RPMI8226 (cell line): ENCODE measurements around the gene UBA1.

Source experiments
- DNase-seq: peaks from one replicate; pipeline ENCODE4 v3.0.0-alpha.2; 2015

The UBA1 gene

GRCh38 chrX:47193475-47194193 lies at the start of gene UBA1:
Gene UBA1 (plus strand): TSS chrX:47193829. CDS start chrX:47198803, 4,974 bp downstream.
- DNase-seq: peak; percentile 95

- peak; percentile 55 for DNase-seq
Observed at GRCh38 chrX:47143894-47144625, 49.6 kb upstream of the UBA1 start.

GRCh38 chrX:47144626-47145394 lies 48.8 kb upstream of the UBA1 start, which contains the start of the genes NDUFB11 and RBM10:
Gene NDUFB11 (minus strand): TSS chrX:47144702. CDS start chrX:47144679, 23 bp downstream.
Gene RBM10 (plus strand): TSS chrX:47145221. CDS start chrX:47147482, 2,261 bp downstream.
- peak; percentile 94 for DNase-seq

GRCh38 chrX:47145395-47146120 lies 48.1 kb upstream of the UBA1 start:
- DNase-seq: no peak

GRCh38 chrX:47146121-47146935 lies 47.3 kb upstream of the UBA1 start:
- no peak for DNase-seq

GRCh38 chrX:47146936-47147859 lies 46.4 kb upstream of the UBA1 start:
- no peak for DNase-seq

- no peak for DNase-seq
Observed at GRCh38 chrX:47148946-47149345, 44.7 kb upstream of the UBA1 start.

GRCh38 chrX:47151435-47151834 lies 42.2 kb upstream of the UBA1 start:
- no peak for DNase-seq

GRCh38 chrX:47156611-47157520 lies 36.8 kb upstream of the UBA1 start:
- DNase-seq: no peak

GRCh38 chrX:47158131-47158530 lies 35.5 kb upstream of the UBA1 start:
- no peak for DNase-seq

GRCh38 chrX:47158781-47159180 lies 34.8 kb upstream of the UBA1 start:
- no peak for DNase-seq

- no peak for DNase-seq
Observed at GRCh38 chrX:47160781-47161180, 32.8 kb upstream of the UBA1 start.

GRCh38 chrX:47162927-47163583 lies 30.6 kb upstream of the UBA1 start:
- no peak for DNase-seq

GRCh38 chrX:47164420-47164819 lies 29.2 kb upstream of the UBA1 start:
- DNase-seq: no peak

GRCh38 chrX:47166126-47166525 lies 27.5 kb upstream of the UBA1 start:
- DNase-seq: no peak

- no peak for DNase-seq
Observed at GRCh38 chrX:47168495-47169073, 25.0 kb upstream of the UBA1 start.

- no peak for DNase-seq
Observed at GRCh38 chrX:47169273-47169672, 24.4 kb upstream of the UBA1 start.

- DNase-seq: no peak
Observed at GRCh38 chrX:47169726-47170515, 23.7 kb upstream of the UBA1 start.
